ENCODE results near the gene SLC13A3.

DNA sequence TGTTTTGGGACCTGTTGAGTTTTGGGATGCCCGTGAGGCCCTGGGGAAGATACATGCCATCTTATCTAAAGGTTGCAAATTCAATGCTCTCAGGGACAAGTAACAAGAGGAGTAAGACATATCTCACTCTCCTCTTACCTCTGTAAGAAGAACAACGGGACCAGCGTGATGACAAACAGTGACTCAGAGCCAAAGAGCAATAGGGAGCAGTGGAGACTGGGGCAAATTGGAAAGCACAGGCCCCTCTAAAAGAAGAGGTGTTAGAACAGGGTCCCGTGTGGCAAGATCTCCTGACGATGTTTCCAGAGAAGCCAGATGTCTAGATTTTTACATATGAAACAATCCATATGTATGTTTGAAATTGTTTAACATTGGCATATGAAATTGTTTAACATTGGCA lies 26.3 kb upstream of the SLC13A3 start:
- TF ChIP-seq, protein P1, sequence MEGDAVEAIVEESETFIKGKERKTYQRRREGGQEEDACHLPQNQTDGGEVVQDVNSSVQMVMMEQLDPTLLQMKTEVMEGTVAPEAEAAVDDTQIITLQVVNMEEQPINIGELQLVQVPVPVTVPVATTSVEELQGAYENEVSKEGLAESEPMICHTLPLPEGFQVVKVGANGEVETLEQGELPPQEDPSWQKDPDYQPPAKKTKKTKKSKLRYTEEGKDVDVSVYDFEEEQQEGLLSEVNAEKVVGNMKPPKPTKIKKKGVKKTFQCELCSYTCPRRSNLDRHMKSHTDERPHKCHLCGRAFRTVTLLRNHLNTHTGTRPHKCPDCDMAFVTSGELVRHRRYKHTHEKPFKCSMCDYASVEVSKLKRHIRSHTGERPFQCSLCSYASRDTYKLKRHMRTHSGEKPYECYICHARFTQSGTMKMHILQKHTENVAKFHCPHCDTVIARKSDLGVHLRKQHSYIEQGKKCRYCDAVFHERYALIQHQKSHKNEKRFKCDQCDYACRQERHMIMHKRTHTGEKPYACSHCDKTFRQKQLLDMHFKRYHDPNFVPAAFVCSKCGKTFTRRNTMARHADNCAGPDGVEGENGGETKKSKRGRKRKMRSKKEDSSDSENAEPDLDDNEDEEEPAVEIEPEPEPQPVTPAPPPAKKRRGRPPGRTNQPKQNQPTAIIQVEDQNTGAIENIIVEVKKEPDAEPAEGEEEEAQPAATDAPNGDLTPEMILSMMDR (IDR thresholded peaks at IDR 0.05; ENCODE audit: insufficient read depth, low read length, poor library complexity, severe bottlenecking) = no peak
- TF ChIP-seq EZH2phosphoT487 (conservative IDR thresholded peaks at IDR 0.05; ENCODE audit: low read length) = no peak
